Measurements from ENCODE around the gene TENM3.
"Not testable (repeated sequence)": the region's sequence is repeated elsewhere in the genome, so short reads cannot be mapped to it uniquely, and the experiment has no call there.

The TENM3 gene

DNA sequence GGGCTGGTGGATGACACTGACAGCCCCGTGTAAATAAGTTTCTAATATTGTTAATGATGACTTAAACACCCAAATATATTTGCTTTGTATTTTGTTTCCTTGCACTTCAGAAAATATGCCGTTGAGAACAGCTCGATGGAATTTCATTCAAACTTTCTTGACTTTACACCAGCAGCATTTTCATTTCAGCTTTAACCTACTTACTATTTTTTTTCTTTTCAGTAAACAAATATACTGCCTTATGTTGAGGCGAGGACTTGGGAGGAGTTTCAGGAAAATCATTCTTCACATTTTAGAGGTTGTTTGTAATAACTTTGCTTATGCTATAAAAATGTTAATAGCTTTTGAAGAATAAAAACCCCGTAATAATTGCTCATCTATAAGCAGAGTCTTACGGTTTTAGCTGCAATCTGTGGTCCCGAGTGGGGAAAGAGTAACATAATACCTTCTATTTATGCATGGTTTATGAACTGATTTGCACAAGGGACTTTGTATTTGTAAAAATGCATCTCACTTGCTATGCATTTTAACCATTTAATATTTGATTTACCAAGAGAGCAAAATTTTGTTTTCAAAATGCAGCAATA lies 14.1 kb upstream of the TENM3 start:
- H3K36me3 ChIP-seq (ENCODE audit: control insufficient read depth, low read depth, low read length) = no peaks in the 10 kb centered on the region
- H3K4me3 ChIP-seq (ENCODE audit: low read length) = no peak overlapping the region
- no peak overlapping the region for H3K27ac ChIP-seq (ENCODE audit: low read length)
- no peaks in the 10 kb centered on the region for H3K27me3 ChIP-seq (ENCODE audit: control insufficient read depth, insufficient read depth, low read length)
- no peak overlapping the region for H3K9ac ChIP-seq (ENCODE audit: low read length)
- H3K4me1 ChIP-seq (ENCODE audit: control insufficient read depth, low read depth, low read length) = no peaks in the 10 kb centered on the region
- no peaks in the 10 kb centered on the region for H3K9me3 ChIP-seq (ENCODE audit: control insufficient read depth, low read depth, low read length)

DNA sequence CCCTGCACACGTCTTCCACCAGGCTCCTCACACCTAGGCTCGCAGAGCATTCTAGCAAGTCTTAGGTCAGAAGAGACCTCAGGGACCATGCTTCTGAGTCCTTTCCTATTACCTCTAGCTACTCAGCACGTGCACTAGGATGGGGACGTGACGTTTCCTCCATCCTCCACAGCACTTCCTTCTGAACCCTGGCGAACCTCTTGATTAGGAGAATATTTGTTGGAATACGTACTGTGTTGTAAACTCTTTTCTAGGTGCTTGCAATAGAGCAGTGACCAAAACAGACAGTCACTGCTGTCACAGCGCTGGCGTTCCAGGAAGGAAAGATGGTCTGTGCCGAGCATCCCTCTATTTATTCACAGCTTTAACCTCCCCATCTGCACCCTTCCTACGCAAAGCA lies 12.9 kb upstream of the TENM3 start:
- H3K36me3 ChIP-seq (ENCODE audit: control insufficient read depth, low read depth, low read length) = no peaks in the 10 kb centered on the region
- H3K27ac ChIP-seq (ENCODE audit: low read length) = no peak overlapping the region
- H3K27me3 ChIP-seq (ENCODE audit: control insufficient read depth, insufficient read depth, low read length) = no peaks in the 10 kb centered on the region

DNA sequence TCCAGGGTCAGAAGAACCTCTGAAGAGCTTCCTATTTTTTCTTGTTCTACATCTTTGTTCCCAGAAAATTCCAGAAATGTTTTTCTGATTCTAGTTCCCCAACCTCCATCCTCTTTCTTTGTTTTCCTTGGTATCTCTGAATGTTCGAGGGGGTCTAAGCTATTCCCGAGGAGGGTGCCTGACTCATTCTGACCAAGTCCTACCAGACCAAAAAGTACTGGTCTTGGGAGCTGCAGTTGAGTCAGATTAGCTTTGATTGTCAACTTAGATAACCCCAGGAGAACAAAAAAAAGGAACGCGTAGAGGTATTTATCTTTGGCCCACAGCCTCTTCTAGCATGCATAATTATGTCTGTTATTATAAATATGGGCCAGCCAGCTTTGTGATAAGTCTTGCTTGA lies 12.1 kb upstream of the TENM3 start:
- no peaks in the 10 kb centered on the region for H3K9me3 ChIP-seq (ENCODE audit: control insufficient read depth, low read depth, low read length)
- no peak overlapping the region for H3K27ac ChIP-seq (ENCODE audit: low read length)
- no peak overlapping the region for H3K9ac ChIP-seq (ENCODE audit: low read length)
- H3K27me3 ChIP-seq (ENCODE audit: control insufficient read depth, insufficient read depth, low read length) = no peaks in the 10 kb centered on the region
- H3K4me3 ChIP-seq (ENCODE audit: low read length) = no peak overlapping the region
- H3K4me1 ChIP-seq (ENCODE audit: control insufficient read depth, low read depth, low read length) = no peaks in the 10 kb centered on the region
- H3K36me3 ChIP-seq (ENCODE audit: control insufficient read depth, low read depth, low read length) = no peaks in the 10 kb centered on the region

More for the DNA sequence above, 12.9 kb upstream of the TENM3 start:
- Histone ChIP-seq H3K4me3 (ENCODE audit: low read length) (no peak overlapping the region), H3K4me1 (ENCODE audit: control insufficient read depth, low read depth, low read length) (no peaks in the 10 kb centered on the region), H3K9ac (ENCODE audit: low read length) (no peak overlapping the region), H3K9me3 (ENCODE audit: control insufficient read depth, low read depth, low read length) (no peaks in the 10 kb centered on the region)

DNA sequence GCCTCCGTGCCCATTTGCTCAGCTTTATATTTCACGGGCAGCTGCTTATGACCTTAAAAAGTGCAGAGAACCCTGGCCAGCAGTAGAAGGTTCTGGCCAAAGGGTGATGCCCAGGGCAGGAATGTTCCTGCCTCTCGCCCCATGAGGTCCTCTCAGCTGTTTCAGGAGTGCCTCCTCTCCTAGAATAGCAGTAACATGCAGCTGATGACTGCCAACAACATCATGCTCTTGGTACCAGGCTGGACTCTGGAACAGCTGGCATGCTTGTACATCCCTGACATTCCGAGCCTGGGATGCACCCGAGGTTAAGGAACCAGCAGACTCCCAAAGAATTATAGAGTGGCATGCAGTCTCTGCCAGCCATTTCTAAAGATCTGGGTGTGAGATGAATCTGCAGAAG lies 11.7 kb upstream of the TENM3 start:
- H3K9me3 ChIP-seq (ENCODE audit: control insufficient read depth, low read depth, low read length) = no peaks in the 10 kb centered on the region
- H3K27ac ChIP-seq (ENCODE audit: low read length) = no peak overlapping the region
- H3K4me1 ChIP-seq (ENCODE audit: control insufficient read depth, low read depth, low read length) = no peaks in the 10 kb centered on the region

DNA sequence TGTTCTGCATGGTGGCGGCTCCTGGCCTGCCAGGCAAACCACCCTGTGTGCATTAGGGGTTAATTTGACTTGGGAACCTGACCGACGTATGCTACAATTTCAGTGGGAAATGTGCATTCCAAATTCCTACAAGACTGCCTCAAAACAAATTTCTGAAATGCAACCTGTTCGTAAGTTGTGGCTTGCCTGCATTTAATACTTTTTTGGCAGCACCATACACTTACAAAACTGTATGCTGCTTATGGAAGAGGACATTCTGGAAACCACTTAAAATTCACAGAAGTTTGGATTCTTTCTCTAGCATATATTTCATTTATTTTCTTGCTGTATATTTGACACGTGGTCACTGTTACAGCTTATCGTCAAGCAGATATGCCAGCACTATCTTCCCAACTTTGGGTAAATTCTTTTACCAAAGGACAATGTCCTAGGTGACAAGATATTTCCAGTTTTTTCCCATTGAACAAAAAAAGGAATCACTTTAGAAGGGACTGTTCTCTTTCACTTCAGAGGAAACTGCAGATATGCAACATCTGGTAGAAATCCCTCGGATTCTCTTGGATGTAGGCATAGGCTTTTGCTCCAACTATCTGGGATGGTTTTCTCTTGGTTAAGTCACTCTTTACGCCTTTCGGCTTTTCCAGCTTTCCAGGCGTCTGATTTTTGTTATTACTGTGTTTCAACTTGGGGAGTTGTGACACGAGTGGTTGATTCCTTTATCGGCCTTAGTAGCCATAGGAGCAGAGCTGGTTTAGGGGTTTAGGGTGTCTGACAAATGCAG lies 9.7 kb upstream of the TENM3 start:
- H3K27ac ChIP-seq (ENCODE audit: low read length) = no peak overlapping the region
- no peaks in the 10 kb centered on the region for H3K9me3 ChIP-seq (ENCODE audit: control insufficient read depth, low read depth, low read length)
- H3K9ac ChIP-seq (ENCODE audit: low read length) = no peak overlapping the region
- no peaks in the 10 kb centered on the region for H3K36me3 ChIP-seq (ENCODE audit: control insufficient read depth, low read depth, low read length)
- H3K27me3 ChIP-seq (ENCODE audit: control insufficient read depth, insufficient read depth, low read length) = no peaks in the 10 kb centered on the region
- H3K4me1 ChIP-seq (ENCODE audit: control insufficient read depth, low read depth, low read length) = peaks cover 7% of the 10 kb centered on the region
- H3K4me3 ChIP-seq (ENCODE audit: low read length) = no peak overlapping the region

More for the DNA sequence above, 11.7 kb upstream of the TENM3 start:
- no peaks in the 10 kb centered on the region for H3K27me3 ChIP-seq (ENCODE audit: control insufficient read depth, insufficient read depth, low read length)
- H3K4me3 ChIP-seq (ENCODE audit: low read length) = no peak overlapping the region
- H3K36me3 ChIP-seq (ENCODE audit: control insufficient read depth, low read depth, low read length) = no peaks in the 10 kb centered on the region
- H3K9ac ChIP-seq (ENCODE audit: low read length) = no peak overlapping the region

DNA sequence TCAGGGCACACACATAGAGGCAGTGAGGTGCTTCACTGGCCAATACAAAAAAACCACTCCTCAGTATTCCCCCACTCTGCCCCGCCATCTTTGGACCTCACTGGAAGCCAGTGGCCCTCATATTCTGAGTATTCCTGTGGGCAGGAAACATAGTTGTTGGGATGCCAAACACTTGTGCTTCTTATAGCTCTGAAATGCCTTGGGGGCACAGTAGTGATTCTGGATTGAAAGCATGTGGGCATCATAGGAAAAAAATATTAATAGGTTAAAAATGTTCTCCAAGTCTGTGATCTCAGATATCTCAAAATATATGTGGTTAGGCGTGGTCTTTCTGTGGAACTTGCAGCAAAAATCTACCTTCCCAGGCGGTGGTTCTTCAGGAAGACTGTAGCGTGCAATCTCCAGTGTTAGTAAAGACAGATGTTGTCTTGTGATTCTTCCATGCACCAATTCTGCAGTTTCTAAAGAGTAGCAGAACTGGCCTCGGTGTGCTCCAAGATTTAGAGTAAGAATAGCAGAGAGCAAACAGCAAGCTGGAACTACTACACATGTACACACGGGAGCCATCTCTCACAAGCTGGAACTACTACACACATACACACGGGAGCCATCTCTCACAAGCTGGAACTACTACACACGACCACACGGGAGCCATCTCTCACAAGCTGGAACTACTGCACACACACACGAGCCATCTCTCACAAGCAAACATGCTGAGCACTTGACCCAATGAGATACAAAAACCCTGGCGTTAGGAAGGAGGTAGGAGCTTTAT lies 8.0 kb upstream of the TENM3 start:
- peaks cover 8% of the 10 kb centered on the region for H3K4me1 ChIP-seq (ENCODE audit: control insufficient read depth, low read depth, low read length)
- no peak overlapping the region for H3K4me3 ChIP-seq (ENCODE audit: low read length)
- no peak overlapping the region for H3K27ac ChIP-seq (ENCODE audit: low read length)
- H3K9me3 ChIP-seq (ENCODE audit: control insufficient read depth, low read depth, low read length) = no peaks in the 10 kb centered on the region
- no peaks in the 10 kb centered on the region for H3K27me3 ChIP-seq (ENCODE audit: control insufficient read depth, insufficient read depth, low read length)
- H3K9ac ChIP-seq (ENCODE audit: low read length) = no peak overlapping the region
- H3K36me3 ChIP-seq (ENCODE audit: control insufficient read depth, low read depth, low read length) = no peaks in the 10 kb centered on the region

DNA sequence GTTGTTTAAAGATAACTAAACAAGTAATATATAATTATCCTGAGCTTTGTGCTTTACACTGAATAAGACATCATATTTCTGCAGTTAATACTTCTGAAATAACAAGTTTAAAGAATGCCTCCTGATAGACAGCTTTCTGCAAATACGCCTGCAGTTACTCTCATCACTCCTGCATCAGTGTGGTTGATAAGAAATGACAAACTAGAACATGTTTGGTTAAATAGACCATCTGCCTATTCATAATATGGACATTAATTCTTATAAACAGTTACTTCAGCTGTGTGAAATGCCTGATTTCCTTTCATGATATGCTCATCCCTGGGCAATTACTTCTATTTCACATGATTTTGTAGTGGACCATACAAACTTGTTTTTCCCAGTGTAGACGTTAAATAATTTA lies 7.0 kb upstream of the TENM3 start:
- Histone ChIP-seq H3K9me3 (ENCODE audit: control insufficient read depth, low read depth, low read length) (no peaks in the 10 kb centered on the region), H3K4me3 (ENCODE audit: low read length) (no peak overlapping the region), H3K9ac (ENCODE audit: low read length) (no peak overlapping the region), H3K4me1 (ENCODE audit: control insufficient read depth, low read depth, low read length) (peaks cover 8% of the 10 kb centered on the region), H3K36me3 (ENCODE audit: control insufficient read depth, low read depth, low read length) (no peaks in the 10 kb centered on the region), H3K27me3 (ENCODE audit: control insufficient read depth, insufficient read depth, low read length) (no peaks in the 10 kb centered on the region), H3K27ac (ENCODE audit: low read length) (no peak overlapping the region)

DNA sequence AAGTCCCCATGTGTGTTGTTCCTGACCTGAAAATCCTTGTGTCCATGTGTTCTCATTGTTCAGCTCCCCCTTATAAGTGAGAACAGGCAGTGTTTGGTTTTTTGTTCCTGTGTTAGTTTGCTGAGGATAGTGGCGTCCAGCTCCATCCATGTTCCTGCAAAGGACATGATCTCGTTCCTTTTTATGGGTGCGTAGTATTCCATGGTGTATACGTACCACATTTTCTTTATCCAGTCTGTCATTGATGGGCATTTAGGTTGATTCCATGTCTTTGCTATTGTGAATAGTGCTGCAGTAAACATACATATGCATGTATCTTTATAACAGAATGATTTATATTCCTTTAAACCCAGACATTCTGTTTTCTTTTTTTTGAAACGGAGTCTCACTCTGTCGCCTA lies 6.2 kb upstream of the TENM3 start:
- H3K4me1 ChIP-seq (ENCODE audit: control insufficient read depth, low read depth, low read length); H3K4me3 ChIP-seq (ENCODE audit: low read length); H3K9ac ChIP-seq (ENCODE audit: low read length); H3K27ac ChIP-seq (ENCODE audit: low read length); H3K27me3 ChIP-seq (ENCODE audit: control insufficient read depth, insufficient read depth, low read length); H3K36me3 ChIP-seq (ENCODE audit: control insufficient read depth, low read depth, low read length); H3K9me3 ChIP-seq (ENCODE audit: control insufficient read depth, low read depth, low read length): not testable (repeated sequence)

DNA sequence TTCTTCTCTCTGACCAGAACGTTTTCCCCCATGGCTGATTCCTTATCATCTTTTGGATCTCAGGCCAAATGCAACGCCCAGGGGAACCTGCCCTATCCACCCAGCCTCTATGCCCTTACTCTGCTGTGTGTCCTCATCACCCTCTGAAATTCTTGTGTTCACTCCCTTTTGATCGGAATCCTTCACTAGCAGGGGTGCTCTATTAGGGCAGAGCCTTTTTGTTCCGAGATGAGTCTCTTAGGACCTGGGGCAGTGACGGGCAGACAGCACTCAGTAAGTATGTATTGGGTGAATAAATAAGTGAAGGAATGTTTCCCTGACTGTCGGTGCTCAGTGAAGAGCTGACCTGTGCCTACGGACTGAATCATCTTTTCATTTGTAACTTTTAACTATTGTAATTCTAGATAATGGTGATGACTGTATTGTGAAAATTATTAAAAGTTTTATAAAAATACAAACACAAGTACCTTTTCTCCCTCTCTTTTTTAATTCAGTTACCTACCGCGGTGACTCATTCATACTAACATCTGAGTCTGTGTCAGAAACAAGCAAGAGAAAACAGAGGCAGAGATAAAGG lies 4.8 kb upstream of the TENM3 start:
- Histone ChIP-seq H3K27me3 (ENCODE audit: control insufficient read depth, insufficient read depth, low read length) (no peaks in the 10 kb centered on the region), H3K9me3 (ENCODE audit: control insufficient read depth, low read depth, low read length) (no peaks in the 10 kb centered on the region), H3K9ac (ENCODE audit: low read length) (no peak overlapping the region), H3K27ac (ENCODE audit: low read length) (no peak overlapping the region), H3K4me3 (ENCODE audit: low read length) (no peak overlapping the region), H3K36me3 (ENCODE audit: control insufficient read depth, low read depth, low read length) (no peaks in the 10 kb centered on the region), H3K4me1 (ENCODE audit: control insufficient read depth, low read depth, low read length) (peaks cover 8% of the 10 kb centered on the region)

DNA sequence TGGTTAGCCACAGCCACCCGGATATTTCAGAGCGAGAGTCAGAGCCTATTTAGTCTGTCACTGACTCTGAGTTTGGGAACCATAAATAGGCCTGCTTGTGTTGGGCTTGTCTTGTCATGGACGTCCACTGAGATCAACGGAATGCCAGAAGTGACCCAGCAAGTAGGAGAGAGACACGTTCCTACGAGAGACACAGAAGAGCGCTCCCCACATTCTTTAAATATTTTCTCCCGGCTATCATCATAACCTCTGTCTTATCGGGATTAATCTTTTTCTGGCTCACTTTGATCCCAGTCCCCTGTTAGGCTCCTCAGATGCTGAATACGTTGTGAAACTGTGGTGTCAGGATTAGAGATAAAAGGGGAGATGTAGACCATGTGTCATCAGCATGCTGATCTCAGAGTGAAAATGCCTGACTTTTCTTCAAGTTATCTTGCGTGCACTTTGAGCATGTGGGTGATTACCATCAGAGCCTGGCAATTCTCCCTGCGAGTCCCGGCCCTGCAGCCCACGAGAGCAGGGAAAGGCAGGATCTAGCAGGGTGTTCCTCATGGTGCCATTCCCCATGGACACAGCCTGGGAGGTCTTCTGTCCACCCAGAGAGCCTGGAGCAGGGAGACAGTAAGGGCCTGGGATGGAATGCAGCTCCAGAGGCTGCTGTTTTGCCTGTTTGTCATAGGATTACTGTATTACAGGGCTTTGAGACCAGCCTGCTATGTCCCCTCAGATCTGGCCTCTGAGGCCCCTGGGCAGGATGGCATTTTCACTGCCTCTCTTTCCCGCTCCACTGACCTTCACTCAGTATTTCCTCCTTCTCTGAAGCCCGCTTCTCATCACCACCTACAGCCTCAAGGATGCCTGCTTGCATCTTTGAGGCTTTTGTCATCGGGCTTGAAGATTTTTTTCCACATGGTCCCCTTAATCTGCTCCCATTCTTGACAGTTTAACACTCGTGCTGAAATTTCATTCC lies 2.8 kb upstream of the TENM3 start:
- Histone ChIP-seq H3K27me3 (ENCODE audit: control insufficient read depth, insufficient read depth, low read length) (no peaks in the 10 kb centered on the region), H3K27ac (ENCODE audit: low read length) (no peak overlapping the region), H3K9ac (ENCODE audit: low read length) (no peak overlapping the region), H3K9me3 (ENCODE audit: control insufficient read depth, low read depth, low read length) (no peaks in the 10 kb centered on the region), H3K4me1 (ENCODE audit: control insufficient read depth, low read depth, low read length) (peaks cover 12% of the 10 kb centered on the region), H3K36me3 (ENCODE audit: control insufficient read depth, low read depth, low read length) (no peaks in the 10 kb centered on the region), H3K4me3 (ENCODE audit: low read length) (no peak overlapping the region)

DNA sequence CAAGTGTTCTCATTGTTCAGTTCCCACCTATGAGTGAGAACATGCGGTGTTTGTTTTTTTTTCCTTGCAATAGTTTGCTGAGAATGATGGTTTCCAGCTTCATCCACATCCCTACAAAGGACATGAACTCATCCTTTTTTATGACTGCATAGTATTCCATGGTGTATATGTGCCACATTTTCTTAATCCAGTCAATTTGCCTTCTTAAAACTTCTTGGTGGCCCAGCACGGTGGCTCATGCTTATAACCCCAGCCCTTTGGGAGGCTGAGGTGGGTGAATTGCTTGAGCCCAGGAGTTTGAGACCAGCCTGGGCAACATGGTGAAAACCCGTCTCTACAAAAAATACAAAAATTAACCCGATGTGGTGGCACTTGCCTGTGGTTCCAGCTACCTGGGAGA lies 942 bp upstream of the TENM3 start:
- not testable (repeated sequence) for H3K9ac ChIP-seq (ENCODE audit: low read length); H3K9me3 ChIP-seq (ENCODE audit: control insufficient read depth, low read depth, low read length); H3K36me3 ChIP-seq (ENCODE audit: control insufficient read depth, low read depth, low read length); H3K27me3 ChIP-seq (ENCODE audit: control insufficient read depth, insufficient read depth, low read length); H3K4me3 ChIP-seq (ENCODE audit: low read length); H3K27ac ChIP-seq (ENCODE audit: low read length)
- peaks cover 22% of the 10 kb centered on the region for H3K4me1 ChIP-seq (ENCODE audit: control insufficient read depth, low read depth, low read length)
